ENCODE data around the gene LIMCH1.
"Not testable (repeated sequence)": the region's sequence is repeated elsewhere in the genome, so short reads cannot be mapped to it uniquely, and the experiment has no call there.

The LIMCH1 gene

GRCh38 chr4:41538017-41538733 is at the start of gene LIMCH1:
Gene LIMCH1 (plus strand): TSS chr4:41538157. CDS start chr4:41605996, 67,839 bp downstream.
- Histone ChIP-seq H4K20me1 (ENCODE audit: control insufficient read depth, insufficient read depth, low read depth, low read length) (no peaks in the 10 kb centered on the region), H3F3A (ENCODE audit: control insufficient read depth, insufficient read depth) (no peaks in the 10 kb centered on the region), H3K9me2 (replicated peaks; ENCODE audit: control insufficient read depth, low read length) (no peaks in the 10 kb centered on the region), H3K9me3 (ENCODE audit: control insufficient read depth, insufficient read depth, low read length) (no peaks in the 10 kb centered on the region), H3K4me3 (ENCODE audit: low read length) (no peak within 1 kb of the TSS), H3K79me2 (ENCODE audit: control insufficient read depth, low read length) (no peaks in the 10 kb centered on the region), H3K4me2 (ENCODE audit: low read length) (no peak within 1 kb of the TSS), H3K36me3 (ENCODE audit: control insufficient read depth, low read length) (no peaks in the 10 kb centered on the region), H3K27me3 (ENCODE audit: control insufficient read depth, low read length) (peaks cover 16% of the 10 kb centered on the region), H3K4me1 (ENCODE audit: control insufficient read depth, low read length) (no peaks in the 10 kb centered on the region), H3K27ac (ENCODE audit: low read depth, low read length) (no peak within 1 kb of the TSS)
- TF ChIP-seq EZH2phosphoT487 (IDR thresholded peaks at IDR 0.05; ENCODE audit: borderline replicate concordance, low read length) (no peak), CTCF (IDR thresholded peaks at IDR 0.05; ENCODE audit: low read depth, low read length, poor library complexity, severe bottlenecking) (no peak)

GRCh38 chr4:41491081-41491576 is 46.8 kb upstream of the LIMCH1 start:
- not testable (repeated sequence) for H4K20me1 ChIP-seq (ENCODE audit: control insufficient read depth, insufficient read depth, low read depth, low read length); H3K27ac ChIP-seq (ENCODE audit: low read depth, low read length); H3K27me3 ChIP-seq (ENCODE audit: control insufficient read depth, low read length); H3K4me1 ChIP-seq (ENCODE audit: control insufficient read depth, low read length); H3K4me2 ChIP-seq (ENCODE audit: low read length); H3K79me2 ChIP-seq (ENCODE audit: control insufficient read depth, low read length); H3F3A ChIP-seq (ENCODE audit: control insufficient read depth, insufficient read depth); H3K4me3 ChIP-seq (ENCODE audit: low read length); H3K9me3 ChIP-seq (ENCODE audit: control insufficient read depth, insufficient read depth, low read length); H3K36me3 ChIP-seq (ENCODE audit: control insufficient read depth, low read length); H3K9me2 ChIP-seq (replicated peaks; ENCODE audit: control insufficient read depth, low read length)

GRCh38 chr4:41496977-41497376 is 41.0 kb upstream of the LIMCH1 start:
- H3K9me2 ChIP-seq (replicated peaks; ENCODE audit: control insufficient read depth, low read length), result no peaks in the 10 kb centered on the region
- TF ChIP-seq EZH2phosphoT487 (IDR thresholded peaks at IDR 0.05; ENCODE audit: borderline replicate concordance, low read length) (no peak), CTCF (IDR thresholded peaks at IDR 0.05; ENCODE audit: low read depth, low read length, poor library complexity, severe bottlenecking) (no peak)
- 0 out of 2 replicates have a peak, but pooled peaks cover 3% of the 10 kb centered on the region for H3K27me3 ChIP-seq (ENCODE audit: control insufficient read depth, low read length)

GRCh38 chr4:41498177-41498576 is 39.8 kb upstream of the LIMCH1 start:
- TF ChIP-seq CTCF (IDR thresholded peaks at IDR 0.05; ENCODE audit: low read depth, low read length, poor library complexity, severe bottlenecking), result no peak
- TF ChIP-seq EZH2phosphoT487 (IDR thresholded peaks at IDR 0.05; ENCODE audit: borderline replicate concordance, low read length), result no peak
- H3K4me3 ChIP-seq (ENCODE audit: low read length), result no peak overlapping the region

More at GRCh38 chr4:41496977-41497376, 41.0 kb upstream of the LIMCH1 start:
- H3F3A ChIP-seq (ENCODE audit: control insufficient read depth, insufficient read depth), result no peaks in the 10 kb centered on the region
- H4K20me1 ChIP-seq (ENCODE audit: control insufficient read depth, insufficient read depth, low read depth, low read length), result no peaks in the 10 kb centered on the region
- H3K79me2 ChIP-seq (ENCODE audit: control insufficient read depth, low read length), result no peaks in the 10 kb centered on the region
- H3K9me3 ChIP-seq (ENCODE audit: control insufficient read depth, insufficient read depth, low read length), result no peaks in the 10 kb centered on the region
- H3K27ac ChIP-seq (ENCODE audit: low read depth, low read length), result no peak overlapping the region
- H3K4me1 ChIP-seq (ENCODE audit: control insufficient read depth, low read length), result no peaks in the 10 kb centered on the region
- H3K4me3 ChIP-seq (ENCODE audit: low read length), result no peak overlapping the region
- no peaks in the 10 kb centered on the region for H3K36me3 ChIP-seq (ENCODE audit: control insufficient read depth, low read length)
- H3K4me2 ChIP-seq (ENCODE audit: low read length), result no peak overlapping the region

More at GRCh38 chr4:41498177-41498576, 39.8 kb upstream of the LIMCH1 start:
- Histone ChIP-seq H3F3A (ENCODE audit: control insufficient read depth, insufficient read depth) (no peaks in the 10 kb centered on the region), H3K4me2 (ENCODE audit: low read length) (no peak overlapping the region), H3K9me2 (replicated peaks; ENCODE audit: control insufficient read depth, low read length) (no peaks in the 10 kb centered on the region), H3K79me2 (ENCODE audit: control insufficient read depth, low read length) (no peaks in the 10 kb centered on the region), H4K20me1 (ENCODE audit: control insufficient read depth, insufficient read depth, low read depth, low read length) (no peaks in the 10 kb centered on the region), H3K36me3 (ENCODE audit: control insufficient read depth, low read length) (no peaks in the 10 kb centered on the region), H3K27ac (ENCODE audit: low read depth, low read length) (no peak overlapping the region), H3K9me3 (ENCODE audit: control insufficient read depth, insufficient read depth, low read length) (no peaks in the 10 kb centered on the region), H3K4me1 (ENCODE audit: control insufficient read depth, low read length) (peaks cover 11% of the 10 kb centered on the region), H3K27me3 (ENCODE audit: control insufficient read depth, low read length) (0 out of 2 replicates have a peak, but pooled peaks cover 3% of the 10 kb centered on the region)

All from DOHH2 (cell line).